K562 (cell line): ENCODE measurements around the gene POGLUT2. TPM values are rescaled to one million over a fixed set of nuclear protein-coding genes. Genes with fewer than 3 reads are reported as not detected.
A peak's percentile ranks its signal among the peaks of the same experiment; 100 is the strongest.

Experiments used
- ATF4 ChIP-seq: fragments of 450-650 bp; formaldehyde crosslinking; IDR thresholded peaks from 2 replicates; pipeline ENCODE4 v1.4.0; 2022; ENCODE audit warnings: mild to moderate bottlenecking, moderate library complexity
- CREB3L1 ChIP-seq: fragments of 450-650 bp; IDR thresholded peaks from 2 replicates; pipeline ENCODE4 v1.6.1; 2014; ENCODE audit warnings: low read depth, mild to moderate bottlenecking, moderate library complexity, borderline replicate concordance
- CREB5 ChIP-seq: fragments of 250-450 bp; sonication (Bioruptor Pico); IDR thresholded peaks from 2 replicates; pipeline ENCODE4 v1.5.0; 2020; ENCODE audit warnings: mild to moderate bottlenecking
- CTCFL ChIP-seq: IDR thresholded peaks from 2 replicates; pipeline ENCODE4 v1.6.1; 2011; ENCODE audit warnings: borderline replicate concordance, low read depth, mild to moderate bottlenecking, moderate library complexity, low read length; ENCODE audit not compliant: insufficient read depth, poor library complexity, severe bottlenecking
- DPF2 ChIP-seq: fragments of 450-650 bp; IDR thresholded peaks from 2 replicates; pipeline ENCODE4 v1.6.1; 2016
- ETS1 ChIP-seq: conservative IDR thresholded peaks from 2 replicates; pipeline ENCODE4 v1.6.1; 2011; ENCODE audit warnings: low read depth, mild to moderate bottlenecking, low read length; ENCODE audit not compliant: control insufficient read depth
- IRF1 ChIP-seq: sonication (generic); formaldehyde crosslinking; IDR thresholded peaks from 2 replicates; pipeline ENCODE4 v1.8.0; 2022; ENCODE audit warnings: missing genetic modification reagents, mild to moderate bottlenecking, borderline replicate concordance
- JUNB ChIP-seq: fragments of 450-650 bp; formaldehyde crosslinking; conservative IDR thresholded peaks from 2 replicates; pipeline ENCODE4 v1.4.0; 2020; ENCODE audit warnings: mild to moderate bottlenecking
- KDM1A ChIP-seq, 2 experiments: fragments of 450-650 bp; IDR thresholded peaks; 2 replicates each; pipeline ENCODE4 v1.6.1; 2016; ENCODE audit warnings: mild to moderate bottlenecking in 2 of 2
- SNAPC5 ChIP-seq: fragments of 250-450 bp; sonication (Bioruptor Pico); IDR thresholded peaks from 2 replicates; pipeline ENCODE4 v1.8.0; 2021; ENCODE audit warnings: moderate library complexity, mild to moderate bottlenecking, inconsistent platforms
- SP2 ChIP-seq: IDR thresholded peaks from 2 replicates; pipeline ENCODE4 v1.6.1; 2011; ENCODE audit warnings: mild to moderate bottlenecking, low read depth, low read length, moderate library complexity; ENCODE audit not compliant: poor library complexity, severe bottlenecking; ENCODE audit errors: extremely low read depth
- TFAP4 ChIP-seq: sonication (generic); formaldehyde crosslinking; IDR thresholded peaks from 2 replicates; pipeline ENCODE4 v1.8.0; 2022; ENCODE audit warnings: missing genetic modification reagents, mild to moderate bottlenecking, moderate library complexity, borderline replicate concordance
- VEZF1 ChIP-seq: fragments of 200-800 bp; sonication (Bioruptor generic); IDR thresholded peaks from 2 replicates; pipeline ENCODE4 v1.6.1; 2017; ENCODE audit warnings: missing genetic modification characterization, missing compliant biosample characterization
- ZNF717 ChIP-seq: fragments of 250-450 bp; sonication (Bioruptor Pico); IDR thresholded peaks from 2 replicates; pipeline ENCODE4 v1.5.0; 2021
- polyA plus RNA-seq, 8 experiments: library from polyadenylated mRNA; depleted of rRNA in 4 of 8; stranded (reverse) in 5 of 8; unstranded in 3 of 8; fragments of >200 nt; fragmentation: Nextera tagmentation in 2 of 8; fragmentation: Illumina TruSeq in 1 of 8; extraction: Ambion mirVana in 2 of 8; extraction: Trizol in 1 of 8; gene quantifications; 2 replicates each; pipeline versions ENCODE4 v1.2.1 to v1.2.3, GENCODE V29; 2011 to 2014; ENCODE audit warnings: inconsistent platforms in 1 of 8, missing spikeins in 1 of 8
- total RNA-seq, 7 experiments: library from RNA; depleted of rRNA in 6 of 7; stranded (reverse); fragments of >200 nt in 6 of 7; fragmentation: Illumina TruSeq in 2 of 7; extraction: Trizol in 2 of 7; gene quantifications; 2 replicates each; pipeline versions ENCODE4 v1.2.1 to v1.2.3, GENCODE V29; 2011 to 2021; ENCODE audit warnings: low replicate concordance in 1 of 7

The POGLUT2 gene
- total and polyA plus RNA-seq, 9 of the 15 experiments (the other 6 are each of a cell fraction or from before 2014, with no cell fraction given): 3.8 to 11.8 (median 10.8) TPM

- TF ChIP-seq IRF1 (CRISPR knock-in tag): peak; percentile 64; the same call in 1 of the 2 replicates
- TF ChIP-seq SNAPC5: no peak
- no peak for TF ChIP-seq KDM1A (IDR thresholded peaks at IDR 0.05)
- no peak for TF ChIP-seq VEZF1
- TF ChIP-seq ATF4: no peak
- no peak for TF ChIP-seq DPF2
- peak; percentile 60; the same call in 1 of the 2 replicates for TF ChIP-seq TFAP4 (CRISPR knock-in tag)
- no peak; the same call in 1 of the 2 replicates for TF ChIP-seq ETS1
- TF ChIP-seq CREB5 (CRISPR knock-in tag): no peak
- no peak for TF ChIP-seq JUNB (CRISPR knock-in tag)
- peak; percentile 42; the same call in 1 of the 2 replicates for TF ChIP-seq ZNF717 (CRISPR knock-in tag)
- TF ChIP-seq CTCFL: no peak
- peak; percentile 76; the same call in 1 of the 2 replicates for TF ChIP-seq CREB3L1
- no peak for TF ChIP-seq SP2
Observed at GRCh38 chr13:102773441-102774213, 25.1 kb downstream of the POGLUT2 start, which contains the start of gene TEX30 (continued).
